Activated naive CD8-positive, alpha-beta T cell treated with anti-CD3 and anti-CD28 coated beads for 36 hours (primary cell): ENCODE measurements around the gene TMEM121. TPM values are rescaled to one million over a fixed set of nuclear protein-coding genes. Genes with fewer than 3 reads are reported as not detected.
A peak's percentile ranks its signal among the peaks of the same experiment; 100 is the strongest.
"Not testable (repeated sequence)": the region's sequence is repeated elsewhere in the genome, so short reads cannot be mapped to it uniquely, and the experiment has no call there.

ENCODE experiments used
- DNase-seq: peaks from one replicate; pipeline ENCODE4 v3.0.0; 2021
- H3K27ac Mint-ChIP-seq: one replicate; pipeline ENCODE4 v1.8.0; 2022; ENCODE audit warnings: mild to moderate bottlenecking, moderate library complexity, mixed read lengths
- H3K27me3 Mint-ChIP-seq: one replicate; pipeline ENCODE4 v1.8.0; 2022; ENCODE audit warnings: mild to moderate bottlenecking, mixed read lengths
- H3K36me3 Mint-ChIP-seq: one replicate; pipeline ENCODE4 v1.8.0; 2021; ENCODE audit warnings: mild to moderate bottlenecking, mixed read lengths
- H3K4me1 Mint-ChIP-seq: one replicate; pipeline ENCODE4 v1.8.0; 2021; ENCODE audit warnings: mixed read lengths
- H3K4me3 Mint-ChIP-seq: one replicate; pipeline ENCODE4 v1.8.0; 2022; ENCODE audit warnings: mild to moderate bottlenecking, moderate library complexity, mixed read lengths
- H3K9me3 Mint-ChIP-seq: one replicate; pipeline ENCODE4 v1.8.0; 2022; ENCODE audit warnings: mixed read lengths
- total RNA-seq, 2 experiments: library from RNA; stranded (reverse); gene quantifications; one replicate each; pipeline ENCODE4 v1.2.3, GENCODE V29; 2021

TMEM121 gene
- total RNA-seq, 2 experiments from 2014 or later: 16.7 to 16.8 TPM

GRCh38 chr14:105571181-105571951 lies 45.0 kb downstream of the TMEM121 start:
- H3K36me3 Mint-ChIP-seq, H3K4me1 Mint-ChIP-seq, H3K27ac Mint-ChIP-seq, H3K27me3 Mint-ChIP-seq, DNase-seq, H3K4me3 Mint-ChIP-seq: not testable (repeated sequence)
- H3K9me3 Mint-ChIP-seq: peaks cover 16% of the 10 kb centered on the region

DNA sequence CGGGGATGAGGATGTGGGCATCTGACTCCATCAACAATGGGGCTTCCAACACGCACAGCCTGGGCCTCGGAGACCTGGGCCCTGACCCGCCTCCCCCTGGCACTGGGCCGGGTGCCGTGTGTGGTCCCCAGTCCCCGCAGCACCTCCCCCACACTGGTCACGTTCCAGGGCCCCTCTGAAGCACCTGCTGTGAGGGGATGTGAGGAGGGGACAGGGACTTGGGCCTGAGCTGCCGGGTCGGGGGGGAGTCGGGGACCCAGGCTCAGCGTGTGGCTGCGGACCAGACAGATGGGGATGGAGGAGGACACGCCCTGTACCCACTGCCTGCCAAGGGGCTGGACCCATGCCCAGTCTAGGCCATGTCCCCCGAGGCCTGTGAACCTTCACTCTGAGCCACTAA lies 45.7 kb downstream of the TMEM121 start:
- H3K27ac Mint-ChIP-seq, H3K27me3 Mint-ChIP-seq, H3K4me3 Mint-ChIP-seq, H3K36me3 Mint-ChIP-seq, H3K4me1 Mint-ChIP-seq, DNase-seq: not testable (repeated sequence)
- H3K9me3 Mint-ChIP-seq: peaks cover 15% of the 10 kb centered on the region

DNA sequence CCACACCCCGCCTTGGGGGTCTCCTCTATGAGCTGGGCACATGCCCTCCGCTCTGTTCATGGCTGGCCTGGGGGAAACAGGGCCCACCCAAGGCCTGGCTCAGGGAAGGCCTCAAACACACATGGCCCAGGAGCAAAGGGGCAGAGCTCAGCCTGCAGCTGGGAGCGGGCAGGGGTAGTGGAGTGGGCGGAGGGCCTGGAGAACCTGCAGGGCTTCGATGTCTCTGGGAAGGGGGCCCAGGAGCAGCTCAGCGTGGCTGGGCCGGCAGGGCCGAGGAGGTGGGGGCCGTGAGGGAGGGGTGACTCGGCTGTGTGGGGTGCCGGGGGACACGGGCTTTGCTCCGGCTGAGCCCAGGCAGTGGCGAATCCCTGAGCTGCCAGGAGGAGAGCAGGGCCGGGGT lies 47.5 kb downstream of the TMEM121 start:
- not testable (repeated sequence) for DNase-seq, H3K27ac Mint-ChIP-seq, H3K4me1 Mint-ChIP-seq, H3K36me3 Mint-ChIP-seq, H3K27me3 Mint-ChIP-seq, H3K4me3 Mint-ChIP-seq
- H3K9me3 Mint-ChIP-seq: peaks cover 14% of the 10 kb centered on the region

- peaks cover 14% of the 10 kb centered on the region for H3K9me3 Mint-ChIP-seq
- H3K4me1 Mint-ChIP-seq, H3K4me3 Mint-ChIP-seq, H3K27ac Mint-ChIP-seq, H3K27me3 Mint-ChIP-seq, DNase-seq, H3K36me3 Mint-ChIP-seq: not testable (repeated sequence)
These were observed 48.0 kb downstream of the TMEM121 start for GRCh38 chr14:105574411-105574810.

GRCh38 chr14:105575016-105575700 lies 48.8 kb downstream of the TMEM121 start:
- not testable (repeated sequence) for H3K9me3 Mint-ChIP-seq, H3K4me3 Mint-ChIP-seq, H3K27me3 Mint-ChIP-seq, H3K36me3 Mint-ChIP-seq, H3K4me1 Mint-ChIP-seq, H3K27ac Mint-ChIP-seq, DNase-seq

- H3K9me3 Mint-ChIP-seq: no peaks in the 10 kb centered on the region
- H3K4me1 Mint-ChIP-seq: no peaks in the 10 kb centered on the region
- no peaks in the 10 kb centered on the region for H3K27me3 Mint-ChIP-seq
- no peak overlapping the region for H3K4me3 Mint-ChIP-seq
- peak overlapping the region; percentile 7 for H3K27ac Mint-ChIP-seq
- H3K36me3 Mint-ChIP-seq: no peaks in the 10 kb centered on the region
- no peak for DNase-seq
These were observed 50.2 kb downstream of the TMEM121 start for GRCh38 chr14:105576525-105577088.

DNA sequence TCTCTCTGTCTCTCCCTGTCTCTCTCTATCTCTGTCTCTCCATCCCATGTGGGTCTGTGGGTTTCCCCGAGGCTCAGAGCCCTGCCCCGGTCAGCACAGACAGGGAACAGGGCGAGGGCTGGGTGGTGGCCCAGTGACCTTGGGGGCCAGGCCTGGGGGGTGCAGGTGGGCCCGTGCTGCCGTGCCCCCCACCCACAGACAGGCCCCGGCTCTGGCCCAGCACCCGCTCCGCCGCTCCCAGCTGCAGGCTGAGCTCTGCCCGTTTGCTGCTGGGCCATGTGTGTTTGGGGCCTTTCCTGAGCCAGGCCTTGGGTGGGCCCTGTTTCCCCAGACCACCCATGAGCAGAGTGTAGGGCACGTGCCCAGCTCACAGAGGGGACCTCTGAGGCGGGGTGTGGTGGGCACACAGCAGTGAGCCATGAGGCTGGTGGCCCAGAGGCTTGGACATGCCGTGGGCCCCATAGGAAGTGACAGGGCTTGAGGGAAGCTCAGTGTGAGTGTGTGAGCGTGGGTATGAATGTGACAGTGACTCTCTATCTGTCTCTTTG lies 51.0 kb downstream of the TMEM121 start:
- no peak for DNase-seq
- Mint-ChIP-seq H3K27ac (peak overlapping the region; percentile 18), H3K36me3 (no peaks in the 10 kb centered on the region), H3K27me3 (no peaks in the 10 kb centered on the region), H3K4me3 (no peak overlapping the region), H3K9me3 (no peaks in the 10 kb centered on the region), H3K4me1 (no peaks in the 10 kb centered on the region)

- Mint-ChIP-seq H3K27me3 (no peaks in the 10 kb centered on the region), H3K36me3 (no peaks in the 10 kb centered on the region), H3K4me3 (no peak overlapping the region), H3K9me3 (no peaks in the 10 kb centered on the region), H3K27ac (peak overlapping the region; percentile 18), H3K4me1 (no peaks in the 10 kb centered on the region)
- DNase-seq: no peak
These were observed 51.7 kb downstream of the TMEM121 start for GRCh38 chr14:105578070-105578469.

DNA sequence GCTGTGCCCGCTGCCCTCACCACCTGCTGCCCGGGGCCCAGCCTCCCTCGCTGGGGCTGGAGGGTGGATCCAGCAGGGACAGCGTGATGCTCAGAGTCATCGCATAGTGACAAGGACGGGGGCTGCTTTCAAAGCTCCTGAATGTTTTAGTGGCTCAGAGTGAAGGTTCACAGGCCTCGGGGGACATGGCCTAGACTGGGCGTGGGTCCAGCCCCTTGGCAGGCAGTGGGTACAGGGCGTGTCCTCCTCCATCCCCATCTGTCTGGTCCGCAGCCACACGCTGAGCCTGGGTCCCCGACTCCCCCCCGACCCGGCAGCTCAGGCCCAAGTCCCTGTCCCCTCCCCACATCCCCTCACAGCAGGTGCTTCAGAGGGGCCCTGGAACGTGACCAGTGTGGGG lies 52.8 kb downstream of the TMEM121 start:
- H3K36me3 Mint-ChIP-seq, DNase-seq, H3K4me1 Mint-ChIP-seq, H3K27me3 Mint-ChIP-seq, H3K27ac Mint-ChIP-seq, H3K9me3 Mint-ChIP-seq, H3K4me3 Mint-ChIP-seq: not testable (repeated sequence)

Other genes with a start within 250 kb of the TMEM121 start
- gene BRF1, start 225.6 kb upstream of the TMEM121 start, total RNA-seq: 10 to 100 TPM; 21.9 to 22.8 TPM
- 10 to 100 TPM; 21.1 to 22.2 TPM for gene PACS2, start 211.8 kb upstream of the TMEM121 start, total RNA-seq
- gene TEX22, start 128.0 kb upstream of the TMEM121 start, total RNA-seq: 1 to 10 TPM in 1 of 2 experiments, under 1 TPM in 1; 0.56 to 2.1 TPM
- gene MTA1, start 106.8 kb upstream of the TMEM121 start, total RNA-seq: 100 to 1,000 TPM; 148 to 149 TPM
- under 1 TPM; 0.16 to 0.41 TPM for gene CRIP2, start 51.8 kb upstream of the TMEM121 start, total RNA-seq
- 10 to 100 TPM; 82.5 to 87.3 TPM for gene CRIP1, start 39.7 kb upstream of the TMEM121 start, total RNA-seq
- 10 to 100 TPM; 33.6 to 34.9 TPM for gene TEDC1, start 35.3 kb upstream of the TMEM121 start, total RNA-seq